Sciatic nerve (tissue), 2 donors: ENCODE results near the gene KRTAP13-2. TPM values are rescaled to one million over a fixed set of nuclear protein-coding genes. Genes with fewer than 3 reads are reported as not detected.

Experiments used
- ATAC-seq: fragments of 200-7000 bp; cut with Tn5 transposase; one replicate; pipeline ENCODE4 v1.9.1; 2020; ENCODE audit warnings: mild to moderate bottlenecking, moderate library complexity
- DNase-seq: peaks from one replicate; pipeline ENCODE4 v3.0.0-alpha.2; 2020; ENCODE audit warnings: low spot score
- intact Hi-C: fragments of 100-400 bp; cut with DNase I; formaldehyde crosslinking; loops from one replicate; pipeline ENCODE4 v1.14.2; 2022
- microRNA-seq: library from miRNA; unstranded; fragments of <30 nt; microRNA quantifications from one replicate; pipeline ENCODE4 v1.2.0, GENCODE V29; 2020
- total RNA-seq: library from RNA; stranded (reverse); fragmentation: NEBNext Ultra II Directional; extraction: Animal tissue kit (Norgen Biotek cat#: 25700); gene quantifications from one replicate; pipeline ENCODE4 v1.2.1, GENCODE V29; 2021
- donor health status: DM: no; HTN: no; CAD: no.
- donor health status: DM: no; HTN: no; CAD: no.

KRTAP13-2 gene
- total RNA-seq, 1 donor from 2014 or later = not detected

- ATAC-seq (no peak), DNase-seq (no peak)
- intact Hi-C loops = no loop called here
Measured at GRCh38 chr21:30332681-30333080, 39.4 kb downstream of the KRTAP13-2 start.

- ATAC-seq (no peak), DNase-seq (no peak)
- intact Hi-C loops = no loop called here
Measured at GRCh38 chr21:30329203-30329875, 42.7 kb downstream of the KRTAP13-2 start.

GRCh38 chr21:30326390-30326789, 45.7 kb downstream of the KRTAP13-2 start:
- DNase-seq (no peak), ATAC-seq (no peak)
- intact Hi-C loops = no loop called here

Small RNA genes within 50 kb of the gene (microRNA-seq; reads per million reads assigned to microRNA genes)
- gene MIR4327 = not detected

Other genes with a start within 250 kb of the KRTAP13-2 start
- gene CLDN17, start 205.5 kb downstream of the KRTAP13-2 start, total RNA-seq = not detected
- not detected for gene CLDN8, start 156.2 kb downstream of the KRTAP13-2 start, total RNA-seq
- gene KRTAP24-1, start 89.3 kb downstream of the KRTAP13-2 start, total RNA-seq = not detected
- gene KRTAP25-1, start 82.8 kb downstream of the KRTAP13-2 start, total RNA-seq = not detected
- gene KRTAP26-1, start 52.0 kb downstream of the KRTAP13-2 start, total RNA-seq = not detected
- gene KRTAP27-1, start 34.6 kb downstream of the KRTAP13-2 start, total RNA-seq = not detected
- not detected for gene KRTAP23-1, start 23.7 kb downstream of the KRTAP13-2 start, total RNA-seq
- not detected for gene KRTAP13-1, start 23.8 kb upstream of the KRTAP13-2 start, total RNA-seq
- not detected for gene KRTAP13-3, start 53.7 kb upstream of the KRTAP13-2 start, total RNA-seq
- not detected for gene KRTAP13-4, start 57.9 kb upstream of the KRTAP13-2 start, total RNA-seq
- gene KRTAP15-1, start 68.0 kb upstream of the KRTAP13-2 start, total RNA-seq = not detected
- gene KRTAP19-1, start 108.1 kb upstream of the KRTAP13-2 start, total RNA-seq = not detected
- not detected for gene KRTAP19-2, start 115.2 kb upstream of the KRTAP13-2 start, total RNA-seq
- gene KRTAP19-3, start 119.7 kb upstream of the KRTAP13-2 start, total RNA-seq = not detected
- gene KRTAP19-4, start 124.9 kb upstream of the KRTAP13-2 start, total RNA-seq = not detected
- not detected for gene KRTAP19-5, start 129.9 kb upstream of the KRTAP13-2 start, total RNA-seq
- gene KRTAP19-6, start 169.6 kb upstream of the KRTAP13-2 start, total RNA-seq = not detected
- gene KRTAP19-7, start 189.0 kb upstream of the KRTAP13-2 start, total RNA-seq = not detected
- not detected for gene KRTAP22-2, start 218.1 kb upstream of the KRTAP13-2 start, total RNA-seq
- gene KRTAP6-3, start 220.2 kb upstream of the KRTAP13-2 start, total RNA-seq = not detected
- not detected for gene KRTAP6-2, start 226.6 kb upstream of the KRTAP13-2 start, total RNA-seq
- gene KRTAP22-1, start 228.8 kb upstream of the KRTAP13-2 start, total RNA-seq = not detected
- gene KRTAP6-1, start 241.7 kb upstream of the KRTAP13-2 start, total RNA-seq = not detected
- not detected for gene KRTAP20-1, start 244.2 kb upstream of the KRTAP13-2 start, total RNA-seq
- gene KRTAP20-4, start 248.4 kb upstream of the KRTAP13-2 start, total RNA-seq = not detected